GM23338 (cell line): Measurements from ENCODE around the gene DLX3. TPM values are rescaled to one million over a fixed set of nuclear protein-coding genes. Genes with fewer than 3 reads are reported as not detected.

ENCODE experiments used
- ATAC-seq: fragments of 200-7000 bp; cut with Tn5 transposase; 3 replicates; pipeline ENCODE4 v1.9.1; 2020
- DNase-seq: peaks from one replicate; pipeline ENCODE4 v3.0.0-alpha.2; 2015; ENCODE audit warnings: low spot score
- H2AFZ ChIP-seq: fragments of 200-600 bp; sonication (generic); 2 replicates; pipeline ENCODE4 v1.8.0; 2016; ENCODE audit warnings: antibody characterized with exemption, mild to moderate bottlenecking, moderate library complexity
- H3F3A ChIP-seq: fragments of 200-600 bp; sonication (generic); replicated peaks from 2 replicates; pipeline ENCODE4 v1.8.0; 2017; ENCODE audit warnings: antibody characterized with exemption, mixed run types, low read depth
- H3K27ac ChIP-seq: fragments of 200-600 bp; sonication (generic); 2 replicates; pipeline ENCODE4 v1.6.1; 2016; ENCODE audit warnings: low read depth
- H3K27me3 ChIP-seq: fragments of 200-600 bp; sonication (generic); 2 replicates; pipeline ENCODE4 v1.8.0; 2016; ENCODE audit warnings: mild to moderate bottlenecking, mixed run types, moderate library complexity; ENCODE audit not compliant: insufficient read depth
- H3K36me3 ChIP-seq: fragments of 200-600 bp; sonication (generic); 2 replicates; pipeline ENCODE4 v1.8.0; 2016; ENCODE audit warnings: mild to moderate bottlenecking; ENCODE audit not compliant: insufficient read depth
- H3K4me1 ChIP-seq: fragments of 200-600 bp; sonication (generic); 2 replicates; pipeline ENCODE4 v1.8.0; 2016; ENCODE audit warnings: mild to moderate bottlenecking, moderate library complexity; ENCODE audit not compliant: insufficient read depth
- H3K4me2 ChIP-seq: fragments of 200-600 bp; sonication (generic); 2 replicates; pipeline ENCODE4 v1.7.1; 2017; ENCODE audit warnings: mixed run types
- H3K4me3 ChIP-seq: fragments of 200-600 bp; sonication (generic); 2 replicates; pipeline ENCODE4 v1.6.1; 2016; ENCODE audit warnings: mixed run types
- H3K79me2 ChIP-seq: fragments of 200-600 bp; sonication (generic); replicated peaks from 2 replicates; pipeline ENCODE4 v1.8.0; 2017; ENCODE audit warnings: mild to moderate bottlenecking; ENCODE audit not compliant: insufficient read depth
- H3K9me2 ChIP-seq: fragments of 200-600 bp; sonication (generic); 2 replicates; pipeline ENCODE4 v1.8.0; 2017; ENCODE audit not compliant: insufficient read depth
- H4K20me1 ChIP-seq: fragments of 200-600 bp; sonication (generic); replicated peaks from 2 replicates; pipeline ENCODE4 v1.8.0; 2017; ENCODE audit warnings: mild to moderate bottlenecking; ENCODE audit not compliant: insufficient read depth
- H3K27ac Mint-ChIP-seq: 2 replicates; pipeline ENCODE4 v1.8.0; 2020; ENCODE audit warnings: inconsistent platforms, mild to moderate bottlenecking, moderate library complexity, mixed read lengths
- H3K27me3 Mint-ChIP-seq: 3 replicates; pipeline ENCODE4 v1.8.0; 2022; ENCODE audit warnings: low read depth, mild to moderate bottlenecking, moderate library complexity, mixed read lengths, inconsistent platforms; ENCODE audit not compliant: insufficient read depth, poor library complexity
- H3K36me3 Mint-ChIP-seq: 3 replicates; pipeline ENCODE4 v1.8.0; 2021; ENCODE audit warnings: low read depth, mild to moderate bottlenecking, inconsistent platforms, moderate library complexity, mixed read lengths
- H3K4me1 Mint-ChIP-seq: 3 replicates; pipeline ENCODE4 v1.8.0; 2020; ENCODE audit warnings: mild to moderate bottlenecking, inconsistent platforms, mixed read lengths
- H3K4me3 Mint-ChIP-seq: 3 replicates; pipeline ENCODE4 v1.8.0; 2021; ENCODE audit warnings: moderate library complexity, mild to moderate bottlenecking, inconsistent platforms, mixed read lengths
- H3K9me3 Mint-ChIP-seq: 3 replicates; pipeline ENCODE4 v1.8.0; 2020; ENCODE audit warnings: moderate library complexity, mild to moderate bottlenecking, inconsistent platforms, mixed read lengths
- CREB1 ChIP-seq: fragments of 250-450 bp; sonication (Bioruptor Pico); IDR thresholded peaks from 2 replicates; pipeline ENCODE4 v1.5.0; 2020; ENCODE audit warnings: low read depth, mild to moderate bottlenecking, moderate library complexity
- EZH2phosphoT487 ChIP-seq: fragments of 200-600 bp; sonication (generic); IDR thresholded peaks from one replicate; pipeline ENCODE4 v1.8.1; 2018; ENCODE audit warnings: antibody characterized with exemption; ENCODE audit not compliant: unreplicated experiment
- POLR2AphosphoS5 ChIP-seq: IDR thresholded peaks from 2 replicates; pipeline ENCODE4 v1.6.1; 2016; ENCODE audit warnings: antibody characterized with exemption, low read depth
- STAT1 ChIP-seq: IDR thresholded peaks from one replicate; pipeline ENCODE4 v1.6.1; 2016; ENCODE audit warnings: antibody characterized with exemption; ENCODE audit not compliant: unreplicated experiment
- ZNF114 ChIP-seq: fragments of 250-450 bp; sonication (Bioruptor Pico); IDR thresholded peaks from 2 replicates; pipeline ENCODE4 v1.5.0; 2020; ENCODE audit warnings: mild to moderate bottlenecking, moderate library complexity
- ZNF331 ChIP-seq: fragments of 250-450 bp; sonication (Bioruptor Pico); IDR thresholded peaks from 2 replicates; pipeline ENCODE4 v1.5.0; 2020; ENCODE audit warnings: low read depth, mild to moderate bottlenecking, moderate library complexity
- polyA plus RNA-seq: library from polyadenylated mRNA; unstranded; fragments of >200 nt; fragmentation: Nextera tagmentation; extraction: Ambion mirVana; gene quantifications from 2 replicates; pipeline ENCODE4 v1.2.1, GENCODE V29; 2016
- total RNA-seq: library from RNA; depleted of rRNA; stranded (reverse); fragments of >200 nt; shearing (Covaris generic); gene quantifications from 2 replicates; pipeline ENCODE4 v1.2.3, GENCODE V29; 2014
- TF ChIP-seq, protein P1 (sequence below): IDR thresholded peaks from 2 replicates; pipeline ENCODE4 v1.6.1; 2016; ENCODE audit warnings: antibody characterized with exemption
- TF ChIP-seq, protein P2 (sequence below): fragments of 250-450 bp; sonication (Bioruptor Pico); IDR thresholded peaks from 2 replicates; pipeline ENCODE4 v1.5.0; 2020; ENCODE audit warnings: mild to moderate bottlenecking, moderate library complexity
- TF ChIP-seq, protein P3 (sequence below): IDR thresholded peaks from one replicate; pipeline ENCODE4 v1.6.1; 2018; ENCODE audit warnings: antibody characterized with exemption; ENCODE audit not compliant: unreplicated experiment

Gene DLX3
- total and polyA plus RNA-seq, 2 experiments from 2014 or later, result 0.14 to 0.27 TPM

DNA sequence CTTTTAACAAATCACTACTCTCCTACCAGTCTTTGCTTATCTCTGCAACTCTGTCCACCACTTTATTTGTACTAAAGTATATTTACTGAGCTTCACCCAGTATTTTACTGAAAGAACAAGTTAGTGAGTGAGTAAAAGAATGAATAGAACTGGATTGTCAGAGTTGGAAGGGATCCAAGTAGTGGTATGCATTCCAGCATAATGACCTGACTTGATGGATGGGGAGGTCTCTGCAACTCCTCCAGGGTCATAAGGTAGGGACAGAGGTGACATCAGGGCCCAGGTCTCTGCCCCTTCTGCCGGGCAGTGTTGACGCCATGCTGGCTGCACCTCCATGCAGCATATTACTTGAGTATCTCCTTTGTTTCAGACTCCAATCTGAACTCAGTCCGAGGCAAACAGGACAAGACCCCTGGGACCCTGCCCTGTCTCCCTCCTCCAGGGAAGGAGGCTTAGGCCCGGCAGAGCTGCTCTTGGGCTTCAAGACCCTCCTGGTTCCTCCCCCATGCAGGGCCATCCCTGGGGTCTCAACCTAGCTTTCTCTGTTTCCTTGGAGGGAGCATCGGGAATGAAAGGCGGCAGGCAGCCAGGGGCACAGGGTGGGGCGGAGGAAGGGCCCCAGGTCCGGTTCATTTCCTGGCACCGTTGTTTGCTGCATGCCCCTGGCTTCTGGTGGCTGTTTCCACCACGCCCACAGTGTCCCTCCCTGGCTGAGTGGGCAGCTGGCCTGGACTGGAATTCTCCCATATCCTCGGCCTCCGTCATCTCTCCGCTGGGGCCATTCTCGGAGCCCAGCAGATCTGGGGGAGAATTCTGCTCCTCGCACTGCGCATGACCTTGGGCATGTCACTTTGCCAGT, 48.5 kb upstream of the DLX3 start:
- no peak overlapping the region for H3K27ac Mint-ChIP-seq
- H3K79me2 ChIP-seq, result no peaks in the 10 kb centered on the region
- H3K27me3 Mint-ChIP-seq, result peaks cover 12% of the 10 kb centered on the region
- no peak overlapping the region for H3K4me3 ChIP-seq
- ATAC-seq (no peak), DNase-seq (no peak)
- no peaks in the 10 kb centered on the region for H3K9me3 Mint-ChIP-seq
- TF ChIP-seq ZNF114 (CRISPR knock-in tag), result no peak
- TF ChIP-seq CREB1 (CRISPR knock-in tag), result no peak
- TF ChIP-seq, protein P1, sequence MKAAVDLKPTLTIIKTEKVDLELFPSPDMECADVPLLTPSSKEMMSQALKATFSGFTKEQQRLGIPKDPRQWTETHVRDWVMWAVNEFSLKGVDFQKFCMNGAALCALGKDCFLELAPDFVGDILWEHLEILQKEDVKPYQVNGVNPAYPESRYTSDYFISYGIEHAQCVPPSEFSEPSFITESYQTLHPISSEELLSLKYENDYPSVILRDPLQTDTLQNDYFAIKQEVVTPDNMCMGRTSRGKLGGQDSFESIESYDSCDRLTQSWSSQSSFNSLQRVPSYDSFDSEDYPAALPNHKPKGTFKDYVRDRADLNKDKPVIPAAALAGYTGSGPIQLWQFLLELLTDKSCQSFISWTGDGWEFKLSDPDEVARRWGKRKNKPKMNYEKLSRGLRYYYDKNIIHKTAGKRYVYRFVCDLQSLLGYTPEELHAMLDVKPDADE, result no peak
- TF ChIP-seq POLR2AphosphoS5, result no peak
- TF ChIP-seq STAT1, result no peak
- TF ChIP-seq ZNF331 (CRISPR knock-in tag), result no peak
- no peak for TF ChIP-seq EZH2phosphoT487
- TF ChIP-seq, protein P2, sequence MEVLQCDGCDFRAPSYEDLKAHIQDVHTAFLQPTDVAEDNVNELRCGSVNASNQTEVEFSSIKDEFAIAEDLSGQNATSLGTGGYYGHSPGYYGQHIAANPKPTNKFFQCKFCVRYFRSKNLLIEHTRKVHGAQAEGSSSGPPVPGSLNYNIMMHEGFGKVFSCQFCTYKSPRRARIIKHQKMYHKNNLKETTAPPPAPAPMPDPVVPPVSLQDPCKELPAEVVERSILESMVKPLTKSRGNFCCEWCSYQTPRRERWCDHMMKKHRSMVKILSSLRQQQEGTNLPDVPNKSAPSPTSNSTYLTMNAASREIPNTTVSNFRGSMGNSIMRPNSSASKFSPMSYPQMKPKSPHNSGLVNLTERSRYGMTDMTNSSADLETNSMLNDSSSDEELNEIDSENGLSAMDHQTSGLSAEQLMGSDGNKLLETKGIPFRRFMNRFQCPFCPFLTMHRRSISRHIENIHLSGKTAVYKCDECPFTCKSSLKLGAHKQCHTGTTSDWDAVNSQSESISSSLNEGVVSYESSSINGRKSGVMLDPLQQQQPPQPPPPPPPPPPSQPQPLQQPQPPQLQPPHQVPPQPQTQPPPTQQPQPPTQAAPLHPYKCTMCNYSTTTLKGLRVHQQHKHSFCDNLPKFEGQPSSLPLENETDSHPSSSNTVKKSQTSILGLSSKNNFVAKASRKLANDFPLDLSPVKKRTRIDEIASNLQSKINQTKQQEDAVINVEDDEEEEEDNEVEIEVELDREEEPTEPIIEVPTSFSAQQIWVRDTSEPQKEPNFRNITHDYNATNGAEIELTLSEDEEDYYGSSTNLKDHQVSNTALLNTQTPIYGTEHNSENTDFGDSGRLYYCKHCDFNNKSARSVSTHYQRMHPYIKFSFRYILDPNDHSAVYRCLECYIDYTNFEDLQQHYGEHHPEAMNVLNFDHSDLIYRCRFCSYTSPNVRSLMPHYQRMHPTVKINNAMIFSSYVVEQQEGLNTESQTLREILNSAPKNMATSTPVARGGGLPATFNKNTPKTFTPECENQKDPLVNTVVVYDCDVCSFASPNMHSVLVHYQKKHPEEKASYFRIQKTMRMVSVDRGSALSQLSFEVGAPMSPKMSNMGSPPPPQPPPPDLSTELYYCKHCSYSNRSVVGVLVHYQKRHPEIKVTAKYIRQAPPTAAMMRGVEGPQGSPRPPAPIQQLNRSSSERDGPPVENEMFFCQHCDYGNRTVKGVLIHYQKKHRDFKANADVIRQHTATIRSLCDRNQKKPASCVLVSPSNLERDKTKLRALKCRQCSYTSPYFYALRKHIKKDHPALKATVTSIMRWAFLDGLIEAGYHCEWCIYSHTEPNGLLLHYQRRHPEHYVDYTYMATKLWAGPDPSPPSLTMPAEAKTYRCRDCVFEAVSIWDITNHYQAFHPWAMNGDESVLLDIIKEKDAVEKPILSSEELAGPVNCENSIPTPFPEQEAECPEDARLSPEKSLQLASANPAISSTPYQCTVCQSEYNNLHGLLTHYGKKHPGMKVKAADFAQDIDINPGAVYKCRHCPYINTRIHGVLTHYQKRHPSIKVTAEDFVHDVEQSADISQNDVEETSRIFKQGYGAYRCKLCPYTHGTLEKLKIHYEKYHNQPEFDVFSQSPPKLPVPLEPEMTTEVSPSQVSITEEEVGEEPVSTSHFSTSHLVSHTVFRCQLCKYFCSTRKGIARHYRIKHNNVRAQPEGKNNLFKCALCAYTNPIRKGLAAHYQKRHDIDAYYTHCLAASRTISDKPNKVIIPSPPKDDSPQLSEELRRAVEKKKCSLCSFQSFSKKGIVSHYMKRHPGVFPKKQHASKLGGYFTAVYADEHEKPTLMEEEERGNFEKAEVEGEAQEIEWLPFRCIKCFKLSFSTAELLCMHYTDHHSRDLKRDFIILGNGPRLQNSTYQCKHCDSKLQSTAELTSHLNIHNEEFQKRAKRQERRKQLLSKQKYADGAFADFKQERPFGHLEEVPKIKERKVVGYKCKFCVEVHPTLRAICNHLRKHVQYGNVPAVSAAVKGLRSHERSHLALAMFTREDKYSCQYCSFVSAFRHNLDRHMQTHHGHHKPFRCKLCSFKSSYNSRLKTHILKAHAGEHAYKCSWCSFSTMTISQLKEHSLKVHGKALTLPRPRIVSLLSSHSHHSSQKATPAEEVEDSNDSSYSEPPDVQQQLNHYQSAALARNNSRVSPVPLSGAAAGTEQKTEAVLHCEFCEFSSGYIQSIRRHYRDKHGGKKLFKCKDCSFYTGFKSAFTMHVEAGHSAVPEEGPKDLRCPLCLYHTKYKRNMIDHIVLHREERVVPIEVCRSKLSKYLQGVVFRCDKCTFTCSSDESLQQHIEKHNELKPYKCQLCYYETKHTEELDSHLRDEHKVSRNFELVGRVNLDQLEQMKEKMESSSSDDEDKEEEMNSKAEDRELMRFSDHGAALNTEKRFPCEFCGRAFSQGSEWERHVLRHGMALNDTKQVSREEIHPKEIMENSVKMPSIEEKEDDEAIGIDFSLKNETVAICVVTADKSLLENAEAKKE (CRISPR knock-in tag), result no peak
- TF ChIP-seq, protein P3, sequence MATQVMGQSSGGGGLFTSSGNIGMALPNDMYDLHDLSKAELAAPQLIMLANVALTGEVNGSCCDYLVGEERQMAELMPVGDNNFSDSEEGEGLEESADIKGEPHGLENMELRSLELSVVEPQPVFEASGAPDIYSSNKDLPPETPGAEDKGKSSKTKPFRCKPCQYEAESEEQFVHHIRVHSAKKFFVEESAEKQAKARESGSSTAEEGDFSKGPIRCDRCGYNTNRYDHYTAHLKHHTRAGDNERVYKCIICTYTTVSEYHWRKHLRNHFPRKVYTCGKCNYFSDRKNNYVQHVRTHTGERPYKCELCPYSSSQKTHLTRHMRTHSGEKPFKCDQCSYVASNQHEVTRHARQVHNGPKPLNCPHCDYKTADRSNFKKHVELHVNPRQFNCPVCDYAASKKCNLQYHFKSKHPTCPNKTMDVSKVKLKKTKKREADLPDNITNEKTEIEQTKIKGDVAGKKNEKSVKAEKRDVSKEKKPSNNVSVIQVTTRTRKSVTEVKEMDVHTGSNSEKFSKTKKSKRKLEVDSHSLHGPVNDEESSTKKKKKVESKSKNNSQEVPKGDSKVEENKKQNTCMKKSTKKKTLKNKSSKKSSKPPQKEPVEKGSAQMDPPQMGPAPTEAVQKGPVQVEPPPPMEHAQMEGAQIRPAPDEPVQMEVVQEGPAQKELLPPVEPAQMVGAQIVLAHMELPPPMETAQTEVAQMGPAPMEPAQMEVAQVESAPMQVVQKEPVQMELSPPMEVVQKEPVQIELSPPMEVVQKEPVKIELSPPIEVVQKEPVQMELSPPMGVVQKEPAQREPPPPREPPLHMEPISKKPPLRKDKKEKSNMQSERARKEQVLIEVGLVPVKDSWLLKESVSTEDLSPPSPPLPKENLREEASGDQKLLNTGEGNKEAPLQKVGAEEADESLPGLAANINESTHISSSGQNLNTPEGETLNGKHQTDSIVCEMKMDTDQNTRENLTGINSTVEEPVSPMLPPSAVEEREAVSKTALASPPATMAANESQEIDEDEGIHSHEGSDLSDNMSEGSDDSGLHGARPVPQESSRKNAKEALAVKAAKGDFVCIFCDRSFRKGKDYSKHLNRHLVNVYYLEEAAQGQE, result no peak
- no peak overlapping the region for H3K4me2 ChIP-seq
- H3K36me3 Mint-ChIP-seq, result no peaks in the 10 kb centered on the region; the same call in 2 of the 3 replicates
- H3K9me2 ChIP-seq, result no peaks in the 10 kb centered on the region
- peaks cover 12% of the 10 kb centered on the region for H3K4me1 Mint-ChIP-seq
- H3K4me1 ChIP-seq, result no peaks in the 10 kb centered on the region
- no peaks in the 10 kb centered on the region for H4K20me1 ChIP-seq
- H3K36me3 ChIP-seq, result no peaks in the 10 kb centered on the region
- no peaks in the 10 kb centered on the region for H3K27me3 ChIP-seq
- no peak overlapping the region for H3K4me3 Mint-ChIP-seq
- H3F3A ChIP-seq, result no peaks in the 10 kb centered on the region
- no peak overlapping the region for H3K27ac ChIP-seq
- no peak overlapping the region for H2AFZ ChIP-seq
